ENCODE measurements around the gene MAGIX. TPM values are rescaled to one million over a fixed set of nuclear protein-coding genes. Genes with fewer than 3 reads are reported as not detected.

The MAGIX gene
- total RNA-seq, 2 donors from 2014 or later = 16.0 to 16.6 TPM

DNA sequence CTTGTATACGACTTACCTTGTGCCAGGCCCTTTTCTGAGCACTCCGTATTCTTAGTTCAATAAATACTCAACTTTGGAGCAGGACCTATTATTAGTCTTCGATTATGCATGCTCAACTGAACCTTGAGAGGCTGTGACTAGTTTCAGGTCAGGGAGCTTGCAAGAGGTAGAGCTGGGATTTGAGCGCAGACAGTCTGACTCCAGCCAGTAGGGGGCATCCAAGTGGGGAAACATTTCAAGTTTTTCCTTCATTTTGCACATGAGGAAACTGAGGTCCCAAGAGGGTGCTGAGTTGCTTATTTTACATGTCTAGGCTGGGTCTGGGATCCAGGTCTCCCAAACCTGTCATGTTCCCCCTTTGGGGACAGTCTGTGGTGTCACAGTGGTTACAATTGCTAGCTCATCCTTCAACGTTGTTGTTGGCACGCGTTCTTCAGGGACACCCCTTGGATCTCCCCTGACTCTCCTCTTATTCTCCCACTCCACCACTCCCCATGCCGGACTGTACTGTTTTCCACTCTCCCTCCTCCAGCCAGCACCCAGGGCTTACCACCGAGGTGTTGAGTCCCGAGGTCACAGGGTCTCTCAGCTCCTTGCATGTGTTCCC, 30.3 kb downstream of the MAGIX start:
- no peak overlapping the region for H3K4me3 ChIP-seq
- no peaks in the 10 kb centered on the region for H3K36me3 ChIP-seq
- H3K4me1 ChIP-seq (replicated peaks) = no peaks in the 10 kb centered on the region
- no peak for DNase-seq (ENCODE audit: low spot score)
- intact Hi-C loops (cut with DNase I) = loop anchor here (10.0 kb wide), 1 partner anchor 72 kb away; the partner anchor contains the start of genes FOXP3 and PPP1R3F
- TF ChIP-seq, protein P1, sequence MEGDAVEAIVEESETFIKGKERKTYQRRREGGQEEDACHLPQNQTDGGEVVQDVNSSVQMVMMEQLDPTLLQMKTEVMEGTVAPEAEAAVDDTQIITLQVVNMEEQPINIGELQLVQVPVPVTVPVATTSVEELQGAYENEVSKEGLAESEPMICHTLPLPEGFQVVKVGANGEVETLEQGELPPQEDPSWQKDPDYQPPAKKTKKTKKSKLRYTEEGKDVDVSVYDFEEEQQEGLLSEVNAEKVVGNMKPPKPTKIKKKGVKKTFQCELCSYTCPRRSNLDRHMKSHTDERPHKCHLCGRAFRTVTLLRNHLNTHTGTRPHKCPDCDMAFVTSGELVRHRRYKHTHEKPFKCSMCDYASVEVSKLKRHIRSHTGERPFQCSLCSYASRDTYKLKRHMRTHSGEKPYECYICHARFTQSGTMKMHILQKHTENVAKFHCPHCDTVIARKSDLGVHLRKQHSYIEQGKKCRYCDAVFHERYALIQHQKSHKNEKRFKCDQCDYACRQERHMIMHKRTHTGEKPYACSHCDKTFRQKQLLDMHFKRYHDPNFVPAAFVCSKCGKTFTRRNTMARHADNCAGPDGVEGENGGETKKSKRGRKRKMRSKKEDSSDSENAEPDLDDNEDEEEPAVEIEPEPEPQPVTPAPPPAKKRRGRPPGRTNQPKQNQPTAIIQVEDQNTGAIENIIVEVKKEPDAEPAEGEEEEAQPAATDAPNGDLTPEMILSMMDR (IDR thresholded peaks at IDR 0.05) = peak in 2 of 4 experiments; percentile 27 to 38
- no peak for TF ChIP-seq POLR2A (IDR thresholded peaks at IDR 0.05)
- 68% methylated on average over 10 of the region's 10 CpGs for WGBS
- H3K27me3 ChIP-seq (replicated peaks; ENCODE audit: insufficient read depth) = no peaks in the 10 kb centered on the region
- H3K27ac ChIP-seq = no peak overlapping the region
- no peaks in the 10 kb centered on the region for H3K9me3 ChIP-seq

DNA sequence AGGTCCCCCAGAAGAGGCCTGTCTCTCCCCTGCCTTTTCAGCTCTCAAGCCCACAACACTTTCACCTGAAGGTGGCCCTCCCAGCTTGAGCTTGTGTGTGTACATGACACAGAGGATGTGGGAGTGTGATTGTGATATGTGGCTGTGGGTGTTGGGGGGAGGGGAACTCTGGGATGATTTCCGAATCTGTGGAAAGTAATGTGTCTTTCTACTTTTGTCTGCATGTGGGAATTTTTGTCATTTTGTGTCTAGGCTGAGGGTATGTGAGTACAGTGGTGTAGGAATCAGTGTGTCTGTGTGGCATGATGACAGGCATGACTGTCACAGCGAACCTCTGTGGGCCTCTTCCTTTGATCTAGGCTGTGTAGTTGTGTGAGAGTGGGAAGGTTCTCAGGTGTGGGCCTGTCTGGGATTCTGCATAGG, 31.0 kb downstream of the MAGIX start:
- no peaks in the 10 kb centered on the region for H3K9me3 ChIP-seq
- DNase-seq (ENCODE audit: low spot score) = no peak
- H3K36me3 ChIP-seq = no peaks in the 10 kb centered on the region
- intact Hi-C loops (cut with DNase I) = loop anchor here (10.0 kb wide), 1 partner anchor 71 kb away; the partner anchor contains the start of genes FOXP3 and PPP1R3F
- no peaks in the 10 kb centered on the region for H3K27me3 ChIP-seq (replicated peaks; ENCODE audit: insufficient read depth)
- 71% methylated on average over 2 of the region's 2 CpGs for WGBS
- no peaks in the 10 kb centered on the region for H3K4me1 ChIP-seq (replicated peaks)
- TF ChIP-seq POLR2AphosphoS5 (IDR thresholded peaks at IDR 0.05) (no peak), POLR2A (IDR thresholded peaks at IDR 0.05) (no peak)
- TF ChIP-seq, protein P1 (IDR thresholded peaks at IDR 0.05) = no peak
- H3K27ac ChIP-seq = no peak overlapping the region
- H3K4me3 ChIP-seq = no peak overlapping the region

DNA sequence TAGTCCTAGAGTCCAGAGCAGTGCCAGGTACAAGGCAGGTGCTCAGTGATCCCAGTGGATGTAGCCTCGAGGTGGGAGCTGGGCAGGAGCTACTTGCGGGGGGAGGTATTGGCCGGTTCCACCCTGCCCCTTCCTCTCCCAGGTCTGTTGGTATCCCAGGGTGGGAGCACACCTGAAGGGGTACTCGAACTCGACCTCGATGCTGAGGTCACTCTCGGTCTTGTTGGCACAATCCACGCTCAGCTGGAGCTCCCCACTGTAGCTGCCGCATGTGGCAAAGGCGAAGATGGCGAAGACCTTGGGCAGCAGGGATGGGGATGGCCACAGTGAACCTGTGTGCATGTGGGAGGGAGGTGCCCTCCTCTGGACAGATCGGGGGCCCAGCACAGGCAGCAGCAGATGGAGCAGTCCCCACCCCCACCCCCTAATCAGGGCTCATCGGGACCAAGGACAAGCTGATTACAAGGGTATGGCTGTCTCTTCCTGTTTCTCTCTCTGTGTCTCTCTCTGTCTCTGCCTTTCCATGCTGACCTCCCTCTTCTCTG, 35.1 kb downstream of the MAGIX start:
- Histone ChIP-seq H3K4me1 (replicated peaks) (no peaks in the 10 kb centered on the region), H3K36me3 (no peaks in the 10 kb centered on the region), H3K9me3 (no peaks in the 10 kb centered on the region), H3K27ac (no peak overlapping the region), H3K4me3 (no peak overlapping the region), H3K27me3 (replicated peaks; ENCODE audit: insufficient read depth) (no peaks in the 10 kb centered on the region)
- intact Hi-C loops (cut with DNase I) = loop anchor here (10.0 kb wide), 1 partner anchor 67 kb away; the partner anchor contains the start of genes FOXP3 and PPP1R3F
- TF ChIP-seq, protein P1 (IDR thresholded peaks at IDR 0.05) = no peak
- TF ChIP-seq POLR2A (IDR thresholded peaks at IDR 0.05) (no peak), POLR2AphosphoS5 (IDR thresholded peaks at IDR 0.05) (no peak)
- DNase-seq (ENCODE audit: low spot score) = no peak
- WGBS = 78% methylated on average over 4 of the region's 13 CpGs

DNA sequence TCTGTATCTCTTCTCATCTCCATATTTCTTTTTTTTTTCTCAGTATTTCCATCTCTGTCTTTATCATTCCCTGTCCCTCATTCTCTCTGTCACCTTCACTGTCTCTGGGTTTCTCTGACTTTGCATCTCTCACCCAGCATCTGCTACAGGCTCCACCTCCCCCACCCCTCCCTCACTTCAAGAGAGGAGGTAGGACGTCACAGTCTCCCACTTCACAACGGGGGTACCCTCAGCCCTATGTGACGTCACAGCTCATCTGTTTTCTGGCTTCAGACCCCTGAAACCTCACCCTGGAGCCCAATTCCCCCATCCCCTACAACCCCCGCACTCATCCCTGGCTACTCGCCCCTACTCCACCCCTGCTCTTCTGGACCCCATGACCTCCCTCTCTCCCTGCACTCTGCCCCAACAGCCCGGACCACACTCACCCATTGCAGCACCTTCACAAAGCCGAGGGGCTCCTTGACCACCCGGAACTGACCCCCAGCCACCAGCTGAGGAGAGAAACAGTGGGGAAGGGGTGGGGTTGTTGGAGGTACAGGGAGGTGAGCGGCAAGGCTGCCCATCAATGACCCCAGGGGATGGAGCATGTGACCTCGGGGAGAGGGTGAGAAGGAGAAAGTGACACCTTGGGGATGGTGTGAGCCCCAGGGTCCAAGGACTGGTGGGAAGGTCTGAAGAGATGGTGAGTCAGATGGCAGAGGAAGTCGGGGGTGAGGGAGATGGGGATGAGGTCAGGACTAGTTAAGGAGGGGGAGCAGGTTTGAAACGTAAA, 36.2 kb downstream of the MAGIX start:
- WGBS = 7% methylated on average over 12 of the region's 12 CpGs
- Histone ChIP-seq H3K27ac (no peak overlapping the region), H3K27me3 (replicated peaks; ENCODE audit: insufficient read depth) (no peaks in the 10 kb centered on the region), H3K4me1 (replicated peaks) (no peaks in the 10 kb centered on the region), H3K9me3 (no peaks in the 10 kb centered on the region), H3K4me3 (no peak overlapping the region), H3K36me3 (no peaks in the 10 kb centered on the region)
- intact Hi-C loops (cut with DNase I) = loop anchor here (10.0 kb wide), 1 partner anchor 66 kb away; the partner anchor contains the start of genes FOXP3 and PPP1R3F
- no peak for DNase-seq (ENCODE audit: low spot score)
- TF ChIP-seq, protein P1 (IDR thresholded peaks at IDR 0.05) = no peak
- no peak for TF ChIP-seq POLR2AphosphoS5 (IDR thresholded peaks at IDR 0.05)
- no peak for TF ChIP-seq POLR2A (IDR thresholded peaks at IDR 0.05)

All from prostate gland (tissue), 2 donors.